Endodermal cell (in vitro differentiated cells): Measurements from ENCODE around the gene OCSTAMP. TPM values are rescaled to one million over a fixed set of nuclear protein-coding genes. Genes with fewer than 3 reads are reported as not detected.
A peak's percentile ranks its signal among the peaks of the same experiment; 100 is the strongest.

ENCODE experiments used
- DNase-seq: peaks from one replicate; pipeline ENCODE4 v3.0.0-alpha.2; 2017
- H3K27ac ChIP-seq: 2 replicates; pipeline ENCODE4 v1.5.1; 2013; ENCODE audit warnings: mild to moderate bottlenecking, low read depth, low read length, moderate library complexity
- H3K27me3 ChIP-seq: 2 replicates; pipeline ENCODE4 v1.6.1; 2013; ENCODE audit warnings: mild to moderate bottlenecking, low read length, moderate library complexity; ENCODE audit not compliant: insufficient read depth, control insufficient read depth, poor library complexity, severe bottlenecking
- H3K36me3 ChIP-seq: 2 replicates; pipeline ENCODE4 v1.7.0; 2013; ENCODE audit warnings: mild to moderate bottlenecking, low read length, moderate library complexity; ENCODE audit not compliant: control insufficient read depth, insufficient read depth
- H3K4me1 ChIP-seq: one replicate; pipeline ENCODE4 v1.7.0; 2013; ENCODE audit warnings: low read length; ENCODE audit not compliant: control insufficient read depth, insufficient read depth
- H3K4me3 ChIP-seq: 2 replicates; pipeline ENCODE4 v1.5.1; 2013; ENCODE audit warnings: mild to moderate bottlenecking, low read length, moderate library complexity
- H3K9ac ChIP-seq: 2 replicates; pipeline ENCODE4 v1.6.1; 2013; ENCODE audit warnings: mild to moderate bottlenecking, low read length, moderate library complexity; ENCODE audit not compliant: poor library complexity, severe bottlenecking; ENCODE audit errors: extremely low read depth
- H3K9me3 ChIP-seq: 2 replicates; pipeline ENCODE4 v1.6.1; 2013; ENCODE audit warnings: mild to moderate bottlenecking, low read length, moderate library complexity; ENCODE audit not compliant: control insufficient read depth
- H3K27ac Mint-ChIP-seq: 2 replicates; pipeline ENCODE4 v1.8.0; 2020; ENCODE audit warnings: mixed read lengths
- H3K27me3 Mint-ChIP-seq: 2 replicates; pipeline ENCODE4 v1.8.0; 2021; ENCODE audit warnings: mild to moderate bottlenecking, mixed read lengths; ENCODE audit not compliant: insufficient read depth
- H3K36me3 Mint-ChIP-seq: 2 replicates; pipeline ENCODE4 v1.8.0; 2020; ENCODE audit warnings: low read depth, mixed read lengths
- H3K4me1 Mint-ChIP-seq: 2 replicates; pipeline ENCODE4 v1.8.0; 2020; ENCODE audit warnings: mixed read lengths
- H3K4me3 Mint-ChIP-seq: 2 replicates; pipeline ENCODE4 v1.8.0; 2020; ENCODE audit warnings: mild to moderate bottlenecking, moderate library complexity, mixed read lengths
- H3K9me3 Mint-ChIP-seq: 2 replicates; pipeline ENCODE4 v1.8.0; 2020; ENCODE audit warnings: mild to moderate bottlenecking, mixed read lengths
- WGBS, 2 experiments: methylation state at CpG; one replicate each; pipeline versions ENCODE4 v1.1.5 to v1.1.7; 2013; ENCODE audit warnings: missing lambda C conversion rate in 2 of 2, mixed read lengths in 1 of 2; ENCODE audit not compliant: insufficient coverage in 1 of 2, insufficient read length in 1 of 2; 5-methylcytosine and 5-hydroxymethylcytosine counted together
- total RNA-seq, 2 donors: library from RNA; stranded (reverse); fragmentation: NEBNext Ultra II Directional in 1 of 2; extraction: Animal tissue kit (Norgen Biotek cat#: 25700) in 1 of 2; gene quantifications; 2 replicates in 1 of 2; 3 replicates in 1 of 2; pipeline ENCODE4 v1.2.1, GENCODE V29; 2021
- TF ChIP-seq, protein P1 (sequence below): fragments of 200-600 bp; sonication (generic); conservative IDR thresholded peaks from 2 replicates; pipeline ENCODE4 v1.5.0; 2021; ENCODE audit warnings: antibody characterized with exemption, mild to moderate bottlenecking

Gene OCSTAMP
- total RNA-seq, 2 donors from 2014 or later, result not detected

DNA sequence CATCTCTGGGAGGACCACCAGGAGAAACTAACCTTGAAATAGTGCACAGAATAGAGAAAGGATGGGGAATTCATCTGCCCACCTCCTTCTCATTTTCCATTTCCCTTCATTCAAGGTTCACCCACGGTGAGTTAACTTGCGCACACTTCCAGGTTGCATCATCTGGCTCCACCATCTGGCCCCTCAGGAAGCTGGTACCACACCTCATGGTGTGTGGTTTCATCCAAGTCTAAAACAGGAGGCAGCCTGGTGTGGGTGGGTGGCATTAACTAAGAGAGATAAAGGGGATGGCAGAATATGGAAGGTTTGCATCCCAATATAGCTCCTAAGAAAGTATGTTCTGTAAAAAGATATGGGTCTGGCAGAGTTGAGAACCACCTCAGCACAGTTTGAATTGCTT is 40.9 kb downstream of the OCSTAMP start:
- Histone ChIP-seq H3K27ac (no peak overlapping the region), H3K9me3 (peaks cover 20% of the 10 kb centered on the region), H3K27me3 (no peaks in the 10 kb centered on the region), H3K4me3 (no peak overlapping the region), H3K36me3 (peaks cover 23% of the 10 kb centered on the region), H3K9ac (no peak overlapping the region), H3K4me1 (no peaks in the 10 kb centered on the region)
- peaks cover 64% of the 10 kb centered on the region for H3K36me3 Mint-ChIP-seq
- H3K27me3 Mint-ChIP-seq, result peaks cover 2% of the 10 kb centered on the region
- TF ChIP-seq, protein P1, sequence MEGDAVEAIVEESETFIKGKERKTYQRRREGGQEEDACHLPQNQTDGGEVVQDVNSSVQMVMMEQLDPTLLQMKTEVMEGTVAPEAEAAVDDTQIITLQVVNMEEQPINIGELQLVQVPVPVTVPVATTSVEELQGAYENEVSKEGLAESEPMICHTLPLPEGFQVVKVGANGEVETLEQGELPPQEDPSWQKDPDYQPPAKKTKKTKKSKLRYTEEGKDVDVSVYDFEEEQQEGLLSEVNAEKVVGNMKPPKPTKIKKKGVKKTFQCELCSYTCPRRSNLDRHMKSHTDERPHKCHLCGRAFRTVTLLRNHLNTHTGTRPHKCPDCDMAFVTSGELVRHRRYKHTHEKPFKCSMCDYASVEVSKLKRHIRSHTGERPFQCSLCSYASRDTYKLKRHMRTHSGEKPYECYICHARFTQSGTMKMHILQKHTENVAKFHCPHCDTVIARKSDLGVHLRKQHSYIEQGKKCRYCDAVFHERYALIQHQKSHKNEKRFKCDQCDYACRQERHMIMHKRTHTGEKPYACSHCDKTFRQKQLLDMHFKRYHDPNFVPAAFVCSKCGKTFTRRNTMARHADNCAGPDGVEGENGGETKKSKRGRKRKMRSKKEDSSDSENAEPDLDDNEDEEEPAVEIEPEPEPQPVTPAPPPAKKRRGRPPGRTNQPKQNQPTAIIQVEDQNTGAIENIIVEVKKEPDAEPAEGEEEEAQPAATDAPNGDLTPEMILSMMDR, result no peak
- WGBS, 2 experiments, result 95% methylated on average over 2 of the region's 2 CpGs; no CpG with 5 or more reads in 1 of the 2 experiments
- no peak overlapping the region for H3K4me3 Mint-ChIP-seq
- DNase-seq, result no peak
- H3K4me1 Mint-ChIP-seq, result no peaks in the 10 kb centered on the region
- no peak overlapping the region for H3K27ac Mint-ChIP-seq
- H3K9me3 Mint-ChIP-seq, result peaks cover 53% of the 10 kb centered on the region

DNA sequence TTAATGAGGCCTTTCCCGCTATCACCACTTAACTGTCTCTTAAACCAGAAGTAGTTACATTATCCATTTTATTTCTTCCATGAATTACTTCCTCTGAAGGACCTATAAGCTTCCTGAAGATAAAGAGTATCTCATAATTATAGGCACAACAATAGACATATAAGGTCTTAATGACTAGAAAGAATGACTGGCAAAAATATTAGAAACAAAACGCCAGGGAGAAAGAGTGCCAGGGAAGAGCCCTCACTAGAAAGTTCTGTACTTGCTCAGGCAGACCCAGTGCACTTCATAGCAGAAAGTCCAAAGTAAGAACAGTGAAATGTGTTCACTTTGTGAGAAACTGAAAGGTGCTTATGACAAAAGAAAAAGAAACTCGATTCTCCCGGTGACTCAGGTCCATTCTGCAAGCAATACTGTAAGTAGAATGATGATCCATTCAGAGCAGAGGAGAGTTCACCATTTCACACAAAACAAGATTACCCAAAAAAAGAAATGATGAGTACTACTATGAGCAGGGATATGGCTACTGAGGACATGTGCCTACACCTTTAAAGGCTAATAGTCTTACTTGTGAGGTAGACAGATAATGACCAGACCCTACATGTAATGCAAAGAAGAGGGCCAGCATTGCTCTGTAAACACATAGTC is 42.6 kb downstream of the OCSTAMP start:
- WGBS, 2 experiments, result 90 to 92% methylated on average over 2 to 4 of the region's 4 CpGs
- no peak overlapping the region for H3K4me3 ChIP-seq
- TF ChIP-seq, protein P1, result no peak
- H3K9ac ChIP-seq, result no peak overlapping the region
- peaks cover 36% of the 10 kb centered on the region for H3K9me3 ChIP-seq
- no peak for DNase-seq
- no peaks in the 10 kb centered on the region for H3K27me3 Mint-ChIP-seq
- H3K27me3 ChIP-seq, result no peaks in the 10 kb centered on the region
- H3K9me3 Mint-ChIP-seq, result peaks cover 64% of the 10 kb centered on the region
- no peaks in the 10 kb centered on the region for H3K4me1 Mint-ChIP-seq
- H3K36me3 ChIP-seq, result peaks cover 40% of the 10 kb centered on the region
- peaks cover 81% of the 10 kb centered on the region for H3K36me3 Mint-ChIP-seq
- no peaks in the 10 kb centered on the region for H3K4me1 ChIP-seq
- H3K27ac Mint-ChIP-seq, result no peak overlapping the region
- no peak overlapping the region for H3K4me3 Mint-ChIP-seq
- H3K27ac ChIP-seq, result no peak overlapping the region

DNA sequence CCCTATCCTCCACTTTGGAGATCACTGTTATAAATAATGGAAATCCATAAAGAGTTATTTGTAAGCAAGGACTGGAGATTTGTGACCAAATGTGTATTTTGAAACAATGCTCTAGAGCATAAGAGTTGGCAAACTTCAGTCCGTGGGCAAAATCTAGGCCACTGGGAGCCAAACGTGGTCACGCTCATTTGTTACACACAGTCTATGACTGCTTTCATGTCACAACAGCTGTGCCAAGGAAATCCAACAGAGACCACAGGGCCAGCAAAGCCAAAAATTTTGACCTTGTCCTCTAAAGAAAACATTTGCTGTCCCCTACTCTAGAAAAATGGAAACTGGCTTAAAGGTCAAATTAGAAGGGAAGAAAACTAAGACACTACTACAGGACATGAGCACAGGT is 44.9 kb downstream of the OCSTAMP start:
- TF ChIP-seq, protein P1, result no peak
- no peak overlapping the region for H3K9ac ChIP-seq
- H3K36me3 ChIP-seq, result peaks cover 51% of the 10 kb centered on the region
- no peak for DNase-seq
- Mint-ChIP-seq H3K4me3 (no peak overlapping the region), H3K36me3 (peaks cover 84% of the 10 kb centered on the region), H3K27me3 (no peaks in the 10 kb centered on the region), H3K4me1 (no peaks in the 10 kb centered on the region), H3K27ac (no peak overlapping the region), H3K9me3 (peaks cover 80% of the 10 kb centered on the region)
- 90 to 98% methylated on average over 3 of the region's 3 CpGs for WGBS, 2 experiments
- H3K4me3 ChIP-seq, result peak overlapping the region; percentile 3
- no peak overlapping the region for H3K27ac ChIP-seq
- no peaks in the 10 kb centered on the region for H3K4me1 ChIP-seq
- H3K9me3 ChIP-seq, result peaks cover 60% of the 10 kb centered on the region
- H3K27me3 ChIP-seq, result no peaks in the 10 kb centered on the region
